Measurements from ENCODE around the gene C2CD4B. TPM values are rescaled to one million over a fixed set of nuclear protein-coding genes. Genes with fewer than 3 reads are reported as not detected.
A peak's percentile ranks its signal among the peaks of the same experiment; 100 is the strongest.

C2CD4B gene, protein sequence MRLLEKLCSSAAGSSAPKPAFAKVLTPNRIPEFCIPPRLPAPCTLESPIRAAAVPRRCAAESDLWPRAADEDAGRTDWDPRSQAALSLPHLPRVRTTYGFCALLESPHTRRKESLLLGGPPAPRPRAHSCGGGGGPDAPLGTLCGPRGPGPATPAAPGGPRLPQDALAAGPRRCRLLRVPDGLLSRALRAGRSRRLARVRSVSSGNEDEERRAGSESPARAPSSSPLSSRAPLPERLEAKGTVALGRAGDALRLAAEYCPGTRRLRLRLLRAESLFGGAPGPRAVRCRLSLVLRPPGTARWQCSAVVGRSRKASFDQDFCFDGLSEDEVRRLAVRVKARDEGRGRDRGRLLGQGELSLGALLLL
- not detected for polyA plus RNA-seq (2012; ENCODE audit: insufficient read depth, insufficient read length, low read depth)

DNA sequence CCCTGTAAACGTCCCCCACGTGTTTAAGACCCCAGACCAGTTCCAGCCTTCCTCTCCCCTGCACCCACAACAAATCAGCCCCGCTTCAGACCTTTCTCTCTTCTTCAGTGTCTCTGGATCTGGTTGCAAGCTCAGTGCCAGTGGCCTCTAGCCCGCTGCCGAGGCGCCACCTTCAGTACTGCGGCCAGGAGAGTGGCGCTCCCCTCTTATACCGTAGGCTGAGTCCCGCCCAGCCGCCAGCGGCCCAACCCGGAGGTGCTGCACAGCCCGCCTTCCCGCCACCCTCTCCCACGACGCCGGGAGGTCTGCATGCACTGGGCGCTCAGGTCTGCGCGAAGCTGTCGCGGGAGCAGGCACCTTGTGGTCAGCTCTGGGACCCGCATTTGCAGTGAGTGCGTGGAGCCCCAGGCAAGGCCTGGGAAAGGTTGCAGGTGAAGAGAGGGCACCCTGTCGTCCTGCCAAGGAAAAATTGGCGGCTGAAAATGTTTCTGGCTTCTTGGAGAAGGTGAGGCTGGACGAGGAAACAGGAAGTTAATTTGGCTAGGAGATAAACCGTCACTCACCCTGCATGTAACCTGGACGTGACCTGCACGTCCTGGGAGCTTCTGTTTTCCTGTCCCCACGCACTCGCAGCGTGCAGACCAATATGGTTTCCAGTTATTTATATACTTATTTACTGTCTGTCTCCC, at the start of gene C2CD4B:
Gene C2CD4B, minus strand, starts transcription at position 182 of the 689 bp plus-strand sequence. CDS start 301 bp downstream, outside the sequence.
- Histone ChIP-seq H3K4me1 (no peaks in the 10 kb centered on the region), H3K27me3 (peaks cover 11% of the 10 kb centered on the region), H3K4me3 (ENCODE audit: low read depth, low read length) (peak within 1 kb of the TSS; percentile 37)

DNA sequence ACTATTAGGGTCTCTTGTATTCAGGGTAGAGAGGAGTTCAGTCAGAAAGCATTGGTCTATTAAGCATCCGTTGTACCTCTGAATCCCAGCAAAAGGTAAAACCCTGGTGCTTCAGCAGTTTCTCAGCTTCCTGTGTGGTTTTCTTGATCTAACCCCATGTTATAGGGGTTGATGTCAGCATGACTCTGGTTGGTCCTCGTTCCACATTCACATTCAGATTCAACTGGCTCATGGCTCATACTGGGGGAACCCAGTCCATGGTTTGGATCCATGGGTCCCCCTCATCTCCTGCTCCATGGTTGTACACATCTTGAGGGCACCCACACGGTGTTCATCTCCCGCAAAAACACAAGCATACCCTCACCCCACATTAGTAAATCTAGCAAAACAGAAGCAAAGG, 47.7 kb upstream of the C2CD4B start:
- Histone ChIP-seq H3K4me1 (no peaks in the 10 kb centered on the region), H3K36me3 (no peaks in the 10 kb centered on the region), H3K27me3 (no peaks in the 10 kb centered on the region), H3K9me3 (peaks cover 5% of the 10 kb centered on the region), H3K4me3 (ENCODE audit: low read depth, low read length) (no peak overlapping the region)
- TF ChIP-seq, protein P1, sequence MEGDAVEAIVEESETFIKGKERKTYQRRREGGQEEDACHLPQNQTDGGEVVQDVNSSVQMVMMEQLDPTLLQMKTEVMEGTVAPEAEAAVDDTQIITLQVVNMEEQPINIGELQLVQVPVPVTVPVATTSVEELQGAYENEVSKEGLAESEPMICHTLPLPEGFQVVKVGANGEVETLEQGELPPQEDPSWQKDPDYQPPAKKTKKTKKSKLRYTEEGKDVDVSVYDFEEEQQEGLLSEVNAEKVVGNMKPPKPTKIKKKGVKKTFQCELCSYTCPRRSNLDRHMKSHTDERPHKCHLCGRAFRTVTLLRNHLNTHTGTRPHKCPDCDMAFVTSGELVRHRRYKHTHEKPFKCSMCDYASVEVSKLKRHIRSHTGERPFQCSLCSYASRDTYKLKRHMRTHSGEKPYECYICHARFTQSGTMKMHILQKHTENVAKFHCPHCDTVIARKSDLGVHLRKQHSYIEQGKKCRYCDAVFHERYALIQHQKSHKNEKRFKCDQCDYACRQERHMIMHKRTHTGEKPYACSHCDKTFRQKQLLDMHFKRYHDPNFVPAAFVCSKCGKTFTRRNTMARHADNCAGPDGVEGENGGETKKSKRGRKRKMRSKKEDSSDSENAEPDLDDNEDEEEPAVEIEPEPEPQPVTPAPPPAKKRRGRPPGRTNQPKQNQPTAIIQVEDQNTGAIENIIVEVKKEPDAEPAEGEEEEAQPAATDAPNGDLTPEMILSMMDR (IDR thresholded peaks at IDR 0.05; ENCODE audit: low read depth, low read length), result no peak
- DNase-seq, result no peak

More for the DNA sequence above, at the start of gene C2CD4B:
- no peak for DNase-seq
- TF ChIP-seq, protein P1 (IDR thresholded peaks at IDR 0.05; ENCODE audit: low read depth, low read length), result no peak
- no peaks in the 10 kb centered on the region for H3K9me3 ChIP-seq
- no peaks in the 10 kb centered on the region for H3K36me3 ChIP-seq

DNA sequence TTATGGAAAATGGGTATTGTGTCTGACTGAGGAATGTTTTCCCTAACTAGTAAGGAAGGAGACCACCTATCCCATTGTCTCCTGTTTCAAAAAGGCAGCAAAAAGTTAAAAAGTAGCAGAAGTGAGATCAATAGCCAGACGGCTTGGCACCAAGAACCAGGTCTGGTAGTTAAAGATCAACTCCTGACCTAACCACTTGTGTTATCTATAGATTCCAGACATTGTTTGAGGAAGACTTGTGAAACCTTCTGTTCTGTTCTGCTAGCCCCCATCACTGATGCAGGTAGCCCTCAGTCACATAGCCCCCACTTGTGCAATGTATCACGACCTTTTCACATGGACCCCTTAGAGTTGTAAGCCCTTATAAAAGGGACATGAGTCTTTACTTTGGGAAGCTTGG, 46.3 kb upstream of the C2CD4B start:
- Histone ChIP-seq H3K9me3 (peaks cover 5% of the 10 kb centered on the region), H3K4me1 (no peaks in the 10 kb centered on the region)
- TF ChIP-seq, protein P1 (IDR thresholded peaks at IDR 0.05; ENCODE audit: low read depth, low read length), result no peak

DNA sequence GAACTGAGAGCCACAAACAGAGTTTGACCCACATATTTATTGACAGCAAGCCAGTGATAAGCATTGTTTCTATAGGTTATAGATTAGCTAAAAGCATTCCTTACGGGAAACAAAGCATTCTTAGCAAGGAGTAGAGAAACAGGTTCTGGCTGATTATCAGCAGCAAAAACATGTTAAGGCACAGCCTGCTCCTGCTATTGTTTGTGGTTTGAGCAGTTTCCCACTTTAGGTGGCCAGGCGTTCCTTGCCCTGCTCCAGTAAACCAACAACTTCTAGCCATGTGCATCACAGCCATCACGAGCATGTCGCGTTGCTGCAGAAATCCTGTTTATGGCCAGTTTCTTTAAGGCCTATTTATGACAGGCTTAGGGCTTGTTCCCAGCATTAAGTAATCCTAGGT, 44.7 kb upstream of the C2CD4B start:
- H3K9me3 ChIP-seq, result peaks cover 5% of the 10 kb centered on the region
- no peak overlapping the region for H3K4me3 ChIP-seq (ENCODE audit: low read depth, low read length)
- H3K4me1 ChIP-seq, result no peaks in the 10 kb centered on the region
- TF ChIP-seq, protein P1 (IDR thresholded peaks at IDR 0.05; ENCODE audit: low read depth, low read length), result no peak
- H3K36me3 ChIP-seq, result no peaks in the 10 kb centered on the region
- H3K27me3 ChIP-seq, result no peaks in the 10 kb centered on the region
- no peak for DNase-seq

More for the DNA sequence above, 46.3 kb upstream of the C2CD4B start:
- no peak for DNase-seq
- H3K36me3 ChIP-seq, result no peaks in the 10 kb centered on the region
- no peak overlapping the region for H3K4me3 ChIP-seq (ENCODE audit: low read depth, low read length)
- H3K27me3 ChIP-seq, result no peaks in the 10 kb centered on the region

DNA sequence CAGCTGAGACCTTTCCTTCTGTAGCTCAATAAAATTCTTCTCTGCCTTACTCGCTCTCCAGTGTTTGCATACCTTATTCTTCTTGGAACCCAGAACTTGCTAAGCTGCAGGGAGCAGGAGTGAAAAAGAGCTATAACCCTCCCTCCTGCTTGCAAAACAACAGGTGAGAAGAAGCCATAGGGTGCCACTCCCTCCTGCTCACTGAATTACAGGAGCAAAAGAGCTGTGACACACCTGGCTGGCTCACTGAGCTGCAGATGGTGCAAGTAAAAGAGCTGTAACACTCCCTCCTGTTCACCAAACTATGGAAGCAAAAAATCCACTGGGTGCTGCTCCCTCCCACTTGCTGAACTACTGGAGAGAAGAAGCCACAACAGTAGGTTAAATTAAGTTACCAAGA, 44.2 kb upstream of the C2CD4B start:
- Histone ChIP-seq H3K27me3 (no peaks in the 10 kb centered on the region), H3K9me3 (peaks cover 5% of the 10 kb centered on the region), H3K4me1 (no peaks in the 10 kb centered on the region), H3K4me3 (ENCODE audit: low read depth, low read length) (no peak overlapping the region), H3K36me3 (no peaks in the 10 kb centered on the region)
- no peak for DNase-seq
- TF ChIP-seq, protein P1 (IDR thresholded peaks at IDR 0.05; ENCODE audit: low read depth, low read length), result no peak

DNA sequence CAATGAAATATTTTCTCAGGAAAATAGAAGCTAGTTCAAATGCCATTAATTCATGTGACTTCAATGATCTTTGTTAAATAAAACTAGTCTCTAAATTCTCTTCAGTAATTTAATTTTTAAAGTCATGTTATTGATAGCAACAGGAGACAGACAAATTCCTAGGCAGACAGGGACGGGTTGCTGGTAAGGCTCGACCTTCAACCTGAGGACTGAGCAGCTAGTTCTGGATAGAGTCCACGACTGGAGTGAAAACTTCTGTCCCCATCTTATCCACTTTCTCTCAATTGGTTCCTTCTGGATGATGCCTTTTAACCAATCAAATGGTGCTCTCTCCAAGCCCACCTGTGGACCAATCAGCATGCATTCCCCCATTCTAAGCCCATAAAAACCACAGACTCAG, 43.8 kb upstream of the C2CD4B start:
- TF ChIP-seq, protein P1 (IDR thresholded peaks at IDR 0.05; ENCODE audit: low read depth, low read length), result no peak
- H3K9me3 ChIP-seq, result peaks cover 5% of the 10 kb centered on the region
- no peak for DNase-seq
- no peaks in the 10 kb centered on the region for H3K27me3 ChIP-seq
- H3K4me1 ChIP-seq, result no peaks in the 10 kb centered on the region
- H3K4me3 ChIP-seq (ENCODE audit: low read depth, low read length), result no peak overlapping the region
- H3K36me3 ChIP-seq, result no peaks in the 10 kb centered on the region

Measured in BE2C (cell line).